HL-60/S4 treated with phorbol 12-myristate 13-acetate at 8.2 ng/mL for 4 days and 3 days (cell line): Measurements from ENCODE around the gene CT47A7.
"Not testable (repeated sequence)": the region's sequence is repeated elsewhere in the genome, so short reads cannot be mapped to it uniquely, and the experiment has no call there.

Experiments
- in situ Hi-C: fragments of 300-500 bp; cut with MboI; formaldehyde crosslinking; loops from 2 replicates; pipeline ENCODE4 v1.15.0; 2022; ENCODE audit warnings: low sequenced_read_pairs

The CT47A7 gene

DNA sequence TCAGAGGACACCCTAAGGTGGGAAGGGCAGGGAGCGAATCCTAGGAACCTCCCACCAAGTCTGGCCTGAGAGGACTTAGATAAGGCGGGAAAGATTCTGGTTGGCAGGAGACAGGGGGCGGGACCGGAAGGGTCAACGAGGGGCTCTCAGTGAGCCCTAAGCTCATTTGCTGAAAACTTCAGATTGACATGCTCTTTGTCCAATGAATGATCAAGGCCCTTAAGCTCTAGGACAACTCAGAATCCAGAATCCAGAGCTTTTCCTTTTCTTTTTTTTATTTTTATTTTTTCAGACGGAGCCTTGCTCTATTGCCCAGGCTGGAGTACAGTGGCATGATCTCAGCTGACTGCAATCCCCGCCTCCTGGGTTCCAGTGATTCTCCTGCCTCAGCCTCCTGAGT lies at the start of gene CT47A7:
CT47A7 (minus strand) TSS at position 101 of the 400 bp plus-strand sequence. CDS start 255 bp downstream, outside the sequence.
- in situ Hi-C loops: not testable (repeated sequence)

DNA sequence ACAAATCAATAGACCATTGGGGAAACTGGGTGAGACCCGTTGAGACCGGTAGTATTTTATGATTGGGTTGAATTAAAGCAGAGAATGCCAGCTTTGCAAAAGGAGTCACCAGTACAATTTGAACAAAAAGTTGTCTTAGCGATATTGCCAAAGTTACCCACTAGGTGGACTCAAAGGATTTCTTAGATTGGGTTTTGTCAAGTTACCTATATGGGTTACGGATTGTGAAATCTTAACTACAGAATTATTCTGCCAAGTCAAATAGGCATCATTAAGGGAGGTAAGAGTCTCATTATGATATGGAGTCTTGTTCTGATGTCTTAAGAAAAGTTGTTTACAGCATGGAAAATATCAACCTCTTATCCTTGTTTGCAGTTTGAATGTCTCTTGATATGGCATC lies 44.2 kb upstream of the CT47A7 start:
- in situ Hi-C loops: no loop called here

DNA sequence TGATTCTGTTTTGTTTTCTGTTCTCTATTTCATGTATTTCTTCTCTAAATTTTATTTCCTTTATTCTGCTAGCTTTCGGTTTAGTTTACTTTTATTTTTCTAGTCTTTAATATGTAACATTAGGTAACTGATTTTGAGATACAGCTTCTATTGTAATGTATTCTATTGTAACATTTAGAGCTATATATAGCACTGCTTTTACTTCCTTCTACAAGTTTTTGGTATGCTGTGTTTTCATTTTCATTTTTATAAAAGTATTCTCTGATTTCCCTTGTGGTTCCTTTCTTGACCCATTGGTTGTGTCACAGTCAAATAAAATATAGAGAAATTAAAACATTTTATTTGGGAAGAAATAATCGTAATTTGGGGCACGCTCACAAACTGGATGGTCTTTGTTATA lies 43.0 kb upstream of the CT47A7 start:
- in situ Hi-C loops: no loop called here

DNA sequence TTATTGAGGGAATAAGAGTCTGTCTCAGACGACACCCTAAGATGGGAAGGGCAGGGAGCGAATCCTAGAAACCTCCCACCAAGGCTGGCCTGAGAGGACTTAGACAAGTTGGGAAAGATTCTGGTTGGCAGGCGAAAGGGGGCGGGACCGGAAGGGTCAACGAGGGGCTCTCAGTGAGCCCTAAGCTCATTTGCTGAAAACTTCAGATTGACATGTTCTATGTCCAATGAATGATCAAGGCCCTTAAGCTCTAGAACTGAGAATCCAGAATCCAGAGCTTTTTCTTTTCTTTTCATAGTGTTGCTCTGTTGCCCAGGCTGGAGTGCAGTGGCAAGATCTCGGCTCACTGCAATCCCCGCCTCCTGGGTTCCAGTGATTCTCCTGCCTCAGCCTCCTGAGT lies 29.3 kb upstream of the CT47A7 start, which contains the start of gene CT47A1:
CT47A1 (minus strand) TSS at position 101 of the 400 bp plus-strand sequence. CDS start 231 bp downstream, outside the sequence.
- in situ Hi-C loops: not testable (repeated sequence)
